ENCODE results near the gene TNFSF8. TPM values are rescaled to one million over a fixed set of nuclear protein-coding genes. Genes with fewer than 3 reads are reported as not detected.

The TNFSF8 gene
- total and polyA plus RNA-seq, 7 donors: 0.07 to 1.6 (median 0.45) TPM

- WGBS, 3 donors: 85 to 88% (median 87%) methylated on average over 4 of the region's 4 CpGs
- Histone ChIP-seq H3K4me3 (no peak overlapping the region), H3K27ac (no peak overlapping the region), H3K4me1 (no peaks in the 10 kb centered on the region), H3K27me3 (ENCODE audit: insufficient read depth in 3 of 3, low read length in 2 of 3) (no peaks in the 10 kb centered on the region), H3K9me3 (no peaks in the 10 kb centered on the region), H3K36me3 (ENCODE audit: insufficient read depth in 1 of 2, low read depth in 1 of 2) (no peaks in the 10 kb centered on the region)
- no peak for TF ChIP-seq CTCF (IDR thresholded peaks at IDR 0.05)
- ATAC-seq (no peak), DNase-seq (no peak)
- intact Hi-C loops (cut with DNase I): loop anchor here (10.0 kb wide), 3 partner anchors 185 to 515 kb away; no protein-coding TSS in a partner anchor
Observed at GRCh38 chr9:114919611-114920010, 10.8 kb downstream of the TNFSF8 start.

- Histone ChIP-seq H3K27me3 (ENCODE audit: insufficient read depth in 3 of 3, low read length in 2 of 3) (no peaks in the 10 kb centered on the region), H3K27ac (no peak overlapping the region), H3K4me3 (no peak overlapping the region), H3K36me3 (ENCODE audit: insufficient read depth in 1 of 2, low read depth in 1 of 2) (no peaks in the 10 kb centered on the region), H3K9me3 (no peaks in the 10 kb centered on the region), H3K4me1 (no peaks in the 10 kb centered on the region)
- TF ChIP-seq CTCF (IDR thresholded peaks at IDR 0.05): no peak
- WGBS, 3 donors: 36 to 45% (median 44%) methylated on average over 7 of the region's 7 CpGs
- DNase-seq (no peak), ATAC-seq (no peak)
- intact Hi-C loops (cut with DNase I): loop anchor here (10.0 kb wide), 3 partner anchors 182 to 512 kb away; no protein-coding TSS in a partner anchor
Observed at GRCh38 chr9:114916481-114916880, 13.9 kb downstream of the TNFSF8 start.

- TF ChIP-seq CTCF (IDR thresholded peaks at IDR 0.05): no peak
- Histone ChIP-seq H3K9me3 (no peaks in the 10 kb centered on the region), H3K27me3 (ENCODE audit: insufficient read depth in 3 of 3, low read length in 2 of 3) (no peaks in the 10 kb centered on the region), H3K27ac (no peak overlapping the region), H3K4me1 (no peaks in the 10 kb centered on the region), H3K4me3 (no peak overlapping the region), H3K36me3 (ENCODE audit: insufficient read depth in 1 of 2, low read depth in 1 of 2) (no peaks in the 10 kb centered on the region)
- no peak for DNase-seq
- WGBS, 3 donors: 59 to 82% (median 74%) methylated on average over 1 of the region's 1 CpG
- intact Hi-C loops (cut with DNase I): loop anchor here (5.0 to 10.0 kb wide), 4 partner anchors 98 to 509 kb away; no protein-coding TSS in a partner anchor
- no peak for ATAC-seq
Observed at GRCh38 chr9:114914139-114914538, 16.3 kb downstream of the TNFSF8 start.

GRCh38 chr9:114913656-114914055 is 16.7 kb downstream of the TNFSF8 start:
- H3K4me1 ChIP-seq: no peaks in the 10 kb centered on the region
- ATAC-seq (no peak), DNase-seq (no peak)
- 63 to 70% (median 68%) methylated on average over 4 of the region's 4 CpGs for WGBS, 3 donors
- no peaks in the 10 kb centered on the region for H3K36me3 ChIP-seq (ENCODE audit: insufficient read depth in 1 of 2, low read depth in 1 of 2)
- no peak for TF ChIP-seq CTCF (IDR thresholded peaks at IDR 0.05)
- no peak overlapping the region for H3K4me3 ChIP-seq
- no peak overlapping the region for H3K27ac ChIP-seq
- intact Hi-C loops (cut with DNase I): loop anchor here (2.0 to 10.0 kb wide), 5 partner anchors 99 to 509 kb away; no protein-coding TSS in a partner anchor
- H3K27me3 ChIP-seq (ENCODE audit: insufficient read depth in 3 of 3, low read length in 2 of 3): no peaks in the 10 kb centered on the region
- H3K9me3 ChIP-seq: no peaks in the 10 kb centered on the region

GRCh38 chr9:114913217-114913616 is 17.2 kb downstream of the TNFSF8 start:
- WGBS, 3 donors: 81 to 92% (median 85%) methylated on average over 5 of the region's 5 CpGs
- H3K27ac ChIP-seq: no peak overlapping the region

More at GRCh38 chr9:114913217-114913616, 17.2 kb downstream of the TNFSF8 start:
- no peak overlapping the region for H3K4me3 ChIP-seq
- no peaks in the 10 kb centered on the region for H3K4me1 ChIP-seq
- DNase-seq: no peak
- no peaks in the 10 kb centered on the region for H3K27me3 ChIP-seq (ENCODE audit: insufficient read depth in 3 of 3, low read length in 2 of 3)
- H3K36me3 ChIP-seq (ENCODE audit: insufficient read depth in 1 of 2, low read depth in 1 of 2): no peaks in the 10 kb centered on the region
- intact Hi-C loops (cut with DNase I): loop anchor here (2.0 to 10.0 kb wide), 5 partner anchors 99 to 508 kb away; no protein-coding TSS in a partner anchor
- ATAC-seq: no peak
- TF ChIP-seq CTCF (IDR thresholded peaks at IDR 0.05): no peak
- H3K9me3 ChIP-seq: no peaks in the 10 kb centered on the region

All from psoas muscle (tissue), 8 donors.